Renal cortex interstitium (tissue), 11 donors: ENCODE measurements around the gene NAT10. TPM values are rescaled to one million over a fixed set of nuclear protein-coding genes. Genes with fewer than 3 reads are reported as not detected.

Experiments
- DNase-seq, 11 donors: peaks; one replicate each; pipeline ENCODE4 v3.0.0-alpha.2; 2013; ENCODE audit warnings: low read depth in 9 of 11, low spot score in 4 of 11; ENCODE audit errors: extremely low read depth in 1 of 11
- polyA plus RNA-seq, 3 donors: library from polyadenylated mRNA; unstranded; fragments of 120-200 nt; gene quantifications; one replicate each; pipeline ENCODE4 v1.2.1, GENCODE V29; 2013; ENCODE audit not compliant: insufficient read length in 3 of 3

NAT10 gene
- polyA plus RNA-seq, 3 donors, result 52.7 to 62.8 (median 56.6) TPM

GRCh38 chr11:34140149-34140548 is 34.7 kb downstream of the NAT10 start:
- no peak for DNase-seq

- DNase-seq, result no peak
Observed at GRCh38 chr11:34143048-34143447, 37.6 kb downstream of the NAT10 start.

GRCh38 chr11:34145073-34145472 is 39.6 kb downstream of the NAT10 start:
- no peak for DNase-seq

- no peak for DNase-seq
Observed at GRCh38 chr11:34145847-34146381, 40.5 kb downstream of the NAT10 start.

GRCh38 chr11:34146411-34146810 is 41.0 kb downstream of the NAT10 start:
- DNase-seq, result no peak

GRCh38 chr11:34146866-34147265 is 41.4 kb downstream of the NAT10 start:
- DNase-seq, result no peak

GRCh38 chr11:34147581-34147980 is 42.2 kb downstream of the NAT10 start:
- no peak for DNase-seq

- no peak for DNase-seq
Observed at GRCh38 chr11:34148504-34149165, 43.2 kb downstream of the NAT10 start.

- no peak for DNase-seq
Observed at GRCh38 chr11:34149274-34149673, 43.8 kb downstream of the NAT10 start.

- no peak for DNase-seq
Observed at GRCh38 chr11:34149786-34150185, 44.4 kb downstream of the NAT10 start.

GRCh38 chr11:34150494-34151151 is 45.2 kb downstream of the NAT10 start:
- peak in 1 of 11 donors; percentile 27 for DNase-seq

- DNase-seq, result no peak
Observed at GRCh38 chr11:34151166-34151565, 45.7 kb downstream of the NAT10 start.

- DNase-seq, result no peak
Observed at GRCh38 chr11:34151916-34152845, 46.8 kb downstream of the NAT10 start.

- no peak for DNase-seq
Observed at GRCh38 chr11:34154059-34154875, 48.8 kb downstream of the NAT10 start.

GRCh38 chr11:34155057-34155756 is 49.8 kb downstream of the NAT10 start:
- no peak for DNase-seq

- DNase-seq, result no peak
Observed at GRCh38 chr11:34155757-34156062, 50.3 kb downstream of the NAT10 start.

- DNase-seq, result no peak
Observed at GRCh38 chr11:34157163-34157562, 51.7 kb downstream of the NAT10 start.

- DNase-seq, result no peak
Observed at GRCh38 chr11:34158661-34159060, 53.2 kb downstream of the NAT10 start.
